SK-N-SH treated with all-trans-retinoic acid at 6 μM for 48 hours (cell line): ENCODE data around the gene PRDM5.

Source experiments
- ATAC-seq: fragments of 200-7000 bp; cut with Tn5 transposase; 3 replicates; pipeline ENCODE4 v1.9.1; 2020; ENCODE audit warnings: mild to moderate bottlenecking, moderate library complexity
- ARNTL ChIP-seq: fragments of 450-650 bp; formaldehyde crosslinking; IDR thresholded peaks from 2 replicates; pipeline ENCODE4 v1.5.0; 2020; ENCODE audit warnings: low read depth, mild to moderate bottlenecking, moderate library complexity, borderline replicate concordance
- BACH2 ChIP-seq: fragments of 250-450 bp; sonication (Bioruptor Pico); IDR thresholded peaks from 2 replicates; pipeline ENCODE4 v1.9.0; 2021; ENCODE audit warnings: mild to moderate bottlenecking, borderline replicate concordance
- CSDC2 ChIP-seq: fragments of 250-450 bp; sonication (Bioruptor Pico); IDR thresholded peaks from 2 replicates; pipeline ENCODE4 v1.5.0; 2020; ENCODE audit warnings: mild to moderate bottlenecking, moderate library complexity
- CSRNP3 ChIP-seq: fragments of 250-450 bp; sonication (Bioruptor Pico); IDR thresholded peaks from 2 replicates; pipeline ENCODE4 v1.5.1; 2021; ENCODE audit warnings: mild to moderate bottlenecking, moderate library complexity
- ESRRG ChIP-seq: fragments of 250-450 bp; sonication (Bioruptor Pico); IDR thresholded peaks from 2 replicates; pipeline ENCODE4 v1.6.1; 2021; ENCODE audit warnings: mild to moderate bottlenecking
- GLIS3 ChIP-seq: fragments of 250-450 bp; sonication (Bioruptor Pico); IDR thresholded peaks from 2 replicates; pipeline ENCODE4 v1.5.0; 2020; ENCODE audit warnings: mild to moderate bottlenecking, moderate library complexity
- ISL1 ChIP-seq: fragments of 250-450 bp; sonication (Bioruptor Pico); IDR thresholded peaks from 2 replicates; pipeline ENCODE4 v2.1.2; 2022; ENCODE audit warnings: mild to moderate bottlenecking, moderate library complexity
- OSR1 ChIP-seq: fragments of 250-450 bp; sonication (Bioruptor Pico); IDR thresholded peaks from 2 replicates; pipeline ENCODE4 v1.8.0; 2022; ENCODE audit warnings: moderate library complexity, mild to moderate bottlenecking, inconsistent platforms
- PATZ1 ChIP-seq: fragments of 250-450 bp; sonication (Bioruptor Pico); IDR thresholded peaks from 2 replicates; pipeline ENCODE4 v1.8.0; 2020; ENCODE audit warnings: mild to moderate bottlenecking, moderate library complexity, borderline replicate concordance
- PPARA ChIP-seq: fragments of 250-450 bp; sonication (Bioruptor Pico); IDR thresholded peaks from 2 replicates; pipeline ENCODE4 v1.5.0; 2020; ENCODE audit warnings: mild to moderate bottlenecking, borderline replicate concordance
- SNAI2 ChIP-seq: fragments of 250-450 bp; sonication (Bioruptor Pico); IDR thresholded peaks from 2 replicates; pipeline ENCODE4 v1.5.0; 2020; ENCODE audit warnings: mild to moderate bottlenecking, moderate library complexity
- TOX ChIP-seq: fragments of 250-450 bp; sonication (Bioruptor Pico); IDR thresholded peaks from 2 replicates; pipeline ENCODE4 v1.8.0; 2021; ENCODE audit warnings: mild to moderate bottlenecking, moderate library complexity, borderline replicate concordance
- ZC3H10 ChIP-seq: fragments of 250-450 bp; sonication (Bioruptor Pico); IDR thresholded peaks from 2 replicates; pipeline ENCODE4 v1.5.1; 2021; ENCODE audit warnings: mild to moderate bottlenecking, moderate library complexity
- ZFP3 ChIP-seq: fragments of 250-450 bp; sonication (Bioruptor Pico); IDR thresholded peaks from 2 replicates; pipeline ENCODE4 v1.5.0; 2020; ENCODE audit warnings: mild to moderate bottlenecking, moderate library complexity
- ZFP30 ChIP-seq: fragments of 450-650 bp; formaldehyde crosslinking; IDR thresholded peaks from 2 replicates; pipeline ENCODE4 v1.5.0; 2022; ENCODE audit warnings: mild to moderate bottlenecking, moderate library complexity
- ZNF565 ChIP-seq: fragments of 450-650 bp; formaldehyde crosslinking; conservative IDR thresholded peaks from 2 replicates; pipeline ENCODE4 v1.5.0; 2020; ENCODE audit warnings: low read depth, mild to moderate bottlenecking, moderate library complexity
- ZNF70 ChIP-seq: fragments of 450-650 bp; formaldehyde crosslinking; IDR thresholded peaks from 2 replicates; pipeline ENCODE4 v1.5.0; 2020; ENCODE audit warnings: mild to moderate bottlenecking, moderate library complexity
- TF ChIP-seq, protein P1 (sequence below): fragments of 250-450 bp; sonication (Bioruptor Pico); IDR thresholded peaks from 2 replicates; pipeline ENCODE4 v1.5.1; 2020; ENCODE audit warnings: low read depth, mild to moderate bottlenecking, moderate library complexity

The PRDM5 gene

GRCh38 chr4:120718979-120719566, 203.5 kb downstream of the PRDM5 start:
- peak; percentile 98 for ATAC-seq
- TF ChIP-seq CSDC2 (no peak), ESRRG (CRISPR knock-in tag) (no peak), ISL1 (CRISPR knock-in tag) (no peak), PPARA (CRISPR knock-in tag) (no peak), PATZ1 (CRISPR knock-in tag) (no peak), ARNTL (CRISPR knock-in tag) (no peak), BACH2 (CRISPR knock-in tag) (no peak), CSRNP3 (no peak)

- TF ChIP-seq GLIS3 (CRISPR knock-in tag) = no peak
- TF ChIP-seq, all 23 proteins: peak for 0
- ATAC-seq = no peak
Observed at GRCh38 chr4:120716346-120716745, 206.2 kb downstream of the PRDM5 start.

GRCh38 chr4:120714417-120715010, 208.0 kb downstream of the PRDM5 start:
- TF ChIP-seq ISL1 (CRISPR knock-in tag) = peak; percentile 70
- TF ChIP-seq SNAI2 (CRISPR knock-in tag) = no peak
- no peak for TF ChIP-seq ZNF70 (CRISPR knock-in tag)
- TF ChIP-seq, all 23 proteins: peak for 1
- no peak for ATAC-seq

DNA sequence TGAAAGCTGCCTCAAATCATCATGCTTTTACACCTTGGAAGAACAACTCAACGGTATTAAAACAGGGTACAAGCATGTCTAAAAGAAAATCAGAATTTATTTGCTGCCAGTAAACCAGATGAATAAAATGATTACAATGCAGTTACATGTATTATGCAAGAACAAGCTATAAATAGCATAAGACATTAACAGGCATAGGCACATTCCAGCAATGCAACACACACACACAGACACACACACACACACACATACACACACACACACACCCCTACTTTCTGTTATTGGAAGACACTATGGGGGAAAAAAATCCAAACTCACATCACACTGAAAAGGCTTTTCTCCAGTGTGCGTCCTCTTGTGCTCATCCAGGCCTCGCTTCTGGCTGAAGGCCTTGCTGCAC, 212.5 kb downstream of the PRDM5 start:
- no peak for TF ChIP-seq ZNF70 (CRISPR knock-in tag)
- no peak for TF ChIP-seq OSR1
- no peak for TF ChIP-seq ZNF565 (CRISPR knock-in tag)
- no peak for TF ChIP-seq GLIS3 (CRISPR knock-in tag)
- no peak for TF ChIP-seq TOX (CRISPR knock-in tag)
- no peak for TF ChIP-seq ZFP30
- no peak for ATAC-seq

DNA sequence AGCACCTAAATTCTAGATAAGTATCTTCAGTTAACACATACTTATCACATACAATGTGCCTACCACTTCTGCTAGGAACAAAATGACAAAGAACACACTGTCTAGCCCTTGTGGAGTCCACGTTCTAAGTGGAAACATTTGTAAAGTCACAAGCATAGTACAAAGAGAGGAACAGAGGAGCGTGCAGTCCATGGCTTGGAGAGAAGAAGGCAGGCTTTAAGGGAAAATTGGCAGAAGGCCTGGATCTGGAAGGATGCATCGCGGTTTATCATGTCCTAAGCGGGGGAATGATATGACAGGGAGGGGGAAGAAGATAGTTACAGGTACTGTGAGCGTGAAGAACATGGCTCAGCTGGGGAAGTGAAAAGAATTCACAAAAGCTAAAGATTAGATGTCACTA, 218.0 kb downstream of the PRDM5 start:
- ATAC-seq = no peak
- TF ChIP-seq GLIS3 (CRISPR knock-in tag) (no peak), SNAI2 (CRISPR knock-in tag) (no peak), PPARA (CRISPR knock-in tag) (no peak), PATZ1 (CRISPR knock-in tag) (no peak), ZC3H10 (CRISPR knock-in tag) (no peak), ZFP3 (CRISPR knock-in tag) (no peak), ZFP30 (no peak), TOX (CRISPR knock-in tag) (no peak), ESRRG (CRISPR knock-in tag) (no peak), ZNF565 (CRISPR knock-in tag) (no peak)
- TF ChIP-seq, protein P1, sequence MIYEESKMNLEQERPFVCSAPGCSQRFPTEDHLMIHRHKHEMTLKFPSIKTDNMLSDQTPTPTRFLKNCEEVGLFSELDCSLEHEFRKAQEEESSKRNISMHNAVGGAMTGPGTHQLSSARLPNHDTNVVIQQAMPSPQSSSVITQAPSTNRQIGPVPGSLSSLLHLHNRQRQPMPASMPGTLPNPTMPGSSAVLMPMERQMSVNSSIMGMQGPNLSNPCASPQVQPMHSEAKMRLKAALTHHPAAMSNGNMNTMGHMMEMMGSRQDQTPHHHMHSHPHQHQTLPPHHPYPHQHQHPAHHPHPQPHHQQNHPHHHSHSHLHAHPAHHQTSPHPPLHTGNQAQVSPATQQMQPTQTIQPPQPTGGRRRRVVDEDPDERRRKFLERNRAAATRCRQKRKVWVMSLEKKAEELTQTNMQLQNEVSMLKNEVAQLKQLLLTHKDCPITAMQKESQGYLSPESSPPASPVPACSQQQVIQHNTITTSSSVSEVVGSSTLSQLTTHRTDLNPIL (CRISPR knock-in tag) = no peak
